Muscle of back (tissue), 11 donors: ENCODE measurements around the gene CAMK2N1. TPM values are rescaled to one million over a fixed set of nuclear protein-coding genes. Genes with fewer than 3 reads are reported as not detected.

Experiments
- DNase-seq, 3 donors: peaks; one replicate each; pipeline versions ENCODE4 v3.0.0 to v3.0.0-alpha.2; 2013
- polyA plus RNA-seq, 10 donors: library from polyadenylated mRNA; unstranded; fragments of 120-200 nt; gene quantifications; one replicate each; pipeline ENCODE4 v1.2.1, GENCODE V29; 2013; ENCODE audit not compliant: insufficient read length in 10 of 10

The CAMK2N1 gene
- polyA plus RNA-seq, 10 donors = 4.5 to 10.5 (median 8.6) TPM

- no peak for DNase-seq
These were observed 38.2 kb downstream of the CAMK2N1 start for GRCh38 chr1:20447794-20448193.

GRCh38 chr1:20446796-20447195 lies 39.2 kb downstream of the CAMK2N1 start:
- no peak for DNase-seq

GRCh38 chr1:20445956-20446355 lies 40.1 kb downstream of the CAMK2N1 start:
- DNase-seq = no peak

GRCh38 chr1:20443703-20444586 lies 42.1 kb downstream of the CAMK2N1 start:
- no peak for DNase-seq

- no peak for DNase-seq
These were observed 42.9 kb downstream of the CAMK2N1 start for GRCh38 chr1:20442920-20443625.

GRCh38 chr1:20440785-20441200 lies 45.2 kb downstream of the CAMK2N1 start:
- DNase-seq = peak in 2 of 3 donors; percentile 1 to 29

GRCh38 chr1:20439282-20439681 lies 46.7 kb downstream of the CAMK2N1 start:
- DNase-seq = no peak

- DNase-seq = no peak
These were observed 48.4 kb downstream of the CAMK2N1 start for GRCh38 chr1:20437640-20438039.

- no peak for DNase-seq
These were observed 53.1 kb downstream of the CAMK2N1 start for GRCh38 chr1:20432891-20433290.

Other genes starting within 250 kb of the CAMK2N1 start
- gene VWA5B1, start 195.3 kb downstream of the CAMK2N1 start, polyA plus RNA-seq = under 1 TPM; 0.07 to 0.56 (median 0.29) TPM
- gene MUL1, start 21.9 kb upstream of the CAMK2N1 start, polyA plus RNA-seq = 10 to 100 TPM; 16.9 to 23.7 (median 18.8) TPM
- 1 to 10 TPM in 4 of 10 donors, under 1 TPM in 6; 0.30 to 2.4 (median 0.81) TPM for gene FAM43B, start 66.4 kb upstream of the CAMK2N1 start, polyA plus RNA-seq
- gene CDA, start 102.9 kb upstream of the CAMK2N1 start, polyA plus RNA-seq = 1 to 10 TPM in 1 of 10 donors, under 1 TPM in 8, not detected in 1; 0.31 to 1.1 (median 0.55) TPM
- 10 to 100 TPM; 36.7 to 45.7 (median 39.4) TPM for gene PINK1, start 147.2 kb upstream of the CAMK2N1 start, polyA plus RNA-seq
- gene DDOST, start 175.2 kb upstream of the CAMK2N1 start, polyA plus RNA-seq = 100 to 1,000 TPM; 113 to 173 (median 132) TPM
- 1 to 10 TPM; 1.6 to 4.4 (median 2.9) TPM for gene KIF17, start 231.8 kb upstream of the CAMK2N1 start, polyA plus RNA-seq
- gene SH2D5, start 246.5 kb upstream of the CAMK2N1 start, polyA plus RNA-seq = under 1 TPM in 9 of 10 donors, not detected in 1; 0.17 to 0.54 (median 0.33) TPM